ENCODE measurements around the gene COL6A5. TPM values are rescaled to one million over a fixed set of nuclear protein-coding genes. Genes with fewer than 3 reads are reported as not detected.

COL6A5 gene
- total RNA-seq, 1 experiment from 2014 or later = not detected

- Mint-ChIP-seq H3K9me3 (ENCODE audit: low read depth, unreplicated experiment) (no peaks in the 10 kb centered on the region), H3K4me1 (ENCODE audit: low read depth, unreplicated experiment) (peaks cover 13% of the 10 kb centered on the region), H3K36me3 (ENCODE audit: insufficient read depth, unreplicated experiment) (no peaks in the 10 kb centered on the region), H3K27ac (ENCODE audit: unreplicated experiment) (peak overlapping the region; percentile 53), H3K4me3 (ENCODE audit: low read depth, unreplicated experiment) (no peak overlapping the region), H3K27me3 (ENCODE audit: unreplicated experiment) (peaks cover 4% of the 10 kb centered on the region)
- no TSS peak for BruUV-seq (replicated peaks)
- TF ChIP-seq CTCF (IDR thresholded peaks at IDR 0.05; ENCODE audit: unreplicated experiment) = no peak
- DNase-seq = peak; percentile 52
- CTCF ChIA-PET = interaction anchor here (0.6 kb wide), 1 partner anchor 14 kb away, joined by 3 read pairs; no protein-coding TSS in a partner anchor
- intact Hi-C loops (cut with micrococcal nuclease; ENCODE audit: unreplicated experiment) = no loop called here
Observed at GRCh38 chr3:130386604-130387263, 41.3 kb downstream of the COL6A5 start.

- Mint-ChIP-seq H3K27me3 (ENCODE audit: unreplicated experiment) (peaks cover 24% of the 10 kb centered on the region), H3K4me3 (ENCODE audit: low read depth, unreplicated experiment) (no peak overlapping the region), H3K4me1 (ENCODE audit: low read depth, unreplicated experiment) (peaks cover 13% of the 10 kb centered on the region), H3K36me3 (ENCODE audit: insufficient read depth, unreplicated experiment) (no peaks in the 10 kb centered on the region), H3K9me3 (ENCODE audit: low read depth, unreplicated experiment) (no peaks in the 10 kb centered on the region), H3K27ac (ENCODE audit: unreplicated experiment) (no peak overlapping the region)
- BruUV-seq (replicated peaks) = no TSS peak
- DNase-seq = no peak
- no peak for TF ChIP-seq CTCF (IDR thresholded peaks at IDR 0.05; ENCODE audit: unreplicated experiment)
- CTCF ChIA-PET = no interaction called here
- intact Hi-C loops (cut with micrococcal nuclease; ENCODE audit: unreplicated experiment) = no loop called here
Observed at GRCh38 chr3:130389743-130390478, 44.4 kb downstream of the COL6A5 start.

- H3K9me3 Mint-ChIP-seq (ENCODE audit: low read depth, unreplicated experiment) = no peaks in the 10 kb centered on the region
- no peak for TF ChIP-seq CTCF (IDR thresholded peaks at IDR 0.05; ENCODE audit: unreplicated experiment)
- H3K27me3 Mint-ChIP-seq (ENCODE audit: unreplicated experiment) = peaks cover 24% of the 10 kb centered on the region
- no TSS peak for BruUV-seq (replicated peaks)
- H3K36me3 Mint-ChIP-seq (ENCODE audit: insufficient read depth, unreplicated experiment) = no peaks in the 10 kb centered on the region
- no peak overlapping the region for H3K27ac Mint-ChIP-seq (ENCODE audit: unreplicated experiment)
- intact Hi-C loops (cut with micrococcal nuclease; ENCODE audit: unreplicated experiment) = no loop called here
- H3K4me3 Mint-ChIP-seq (ENCODE audit: low read depth, unreplicated experiment) = no peak overlapping the region
- peaks cover 8% of the 10 kb centered on the region for H3K4me1 Mint-ChIP-seq (ENCODE audit: low read depth, unreplicated experiment)
- no peak for DNase-seq
- CTCF ChIA-PET = no interaction called here
Observed at GRCh38 chr3:130392266-130392665, 46.8 kb downstream of the COL6A5 start.

GRCh38 chr3:130393594-130393993, 48.1 kb downstream of the COL6A5 start:
- DNase-seq = no peak
- TF ChIP-seq CTCF (IDR thresholded peaks at IDR 0.05; ENCODE audit: unreplicated experiment) = no peak
- Mint-ChIP-seq H3K4me3 (ENCODE audit: low read depth, unreplicated experiment) (no peak overlapping the region), H3K36me3 (ENCODE audit: insufficient read depth, unreplicated experiment) (no peaks in the 10 kb centered on the region), H3K9me3 (ENCODE audit: low read depth, unreplicated experiment) (no peaks in the 10 kb centered on the region), H3K27ac (ENCODE audit: unreplicated experiment) (no peak overlapping the region), H3K4me1 (ENCODE audit: low read depth, unreplicated experiment) (peaks cover 7% of the 10 kb centered on the region), H3K27me3 (ENCODE audit: unreplicated experiment) (peaks cover 24% of the 10 kb centered on the region)
- CTCF ChIA-PET = interaction anchor here (0.6 to 1.1 kb wide), 2 partner anchors 11 to 1263 kb away, joined by 3 read pairs; no protein-coding TSS in a partner anchor
- intact Hi-C loops (cut with micrococcal nuclease; ENCODE audit: unreplicated experiment) = no loop called here
- BruUV-seq (replicated peaks) = no TSS peak
